Small intestine (tissue), 16 donors: ENCODE measurements around the gene SYNE1. TPM values are rescaled to one million over a fixed set of nuclear protein-coding genes. Genes with fewer than 3 reads are reported as not detected.
"Not testable (repeated sequence)": the region's sequence is repeated elsewhere in the genome, so short reads cannot be mapped to it uniquely, and the experiment has no call there.

Source experiments
- DNase-seq, 2 donors: peaks; one replicate each; pipeline versions ENCODE4 v3.0.0 to v3.0.0-alpha.2; 2013
- FAIRE-seq: peaks from 2 replicates; lab custom pipeline; 2012; peaks lifted over from hg19 to GRCh38; lab: Jason Lieb, UNC
- H3K27ac ChIP-seq, 3 donors: one replicate each; pipeline ENCODE4 v1.5.1; 2013; ENCODE audit warnings: low read length in 2 of 3, mild to moderate bottlenecking in 2 of 3, control low read depth in 1 of 3, inconsistent platforms in 1 of 3, low read depth in 1 of 3, moderate library complexity in 1 of 3
- H3K27me3 ChIP-seq, 3 donors: one replicate each; pipeline ENCODE4 v1.6.1; 2013; ENCODE audit warnings: low read length in 3 of 3, inconsistent platforms in 1 of 3; ENCODE audit not compliant: control insufficient read depth in 3 of 3, insufficient read depth in 3 of 3
- H3K36me3 ChIP-seq, 3 donors: one replicate each; pipeline ENCODE4 v1.6.1; 2013; ENCODE audit warnings: low read length in 3 of 3, inconsistent platforms in 1 of 3, low read depth in 1 of 3, mild to moderate bottlenecking in 1 of 3, moderate library complexity in 1 of 3; ENCODE audit not compliant: control insufficient read depth in 3 of 3, insufficient read depth in 2 of 3
- H3K4me1 ChIP-seq, 3 donors: one replicate each; pipeline ENCODE4 v1.6.1; 2013; ENCODE audit warnings: low read length in 2 of 3, inconsistent platforms in 1 of 3, low read depth in 1 of 3, mild to moderate bottlenecking in 1 of 3, moderate library complexity in 1 of 3; ENCODE audit not compliant: control insufficient read depth in 3 of 3, insufficient read depth in 2 of 3
- H3K4me3 ChIP-seq, 3 donors: one replicate each; pipeline ENCODE4 v1.5.1; 2013; ENCODE audit warnings: low read length in 3 of 3, control low read depth in 1 of 3, inconsistent platforms in 1 of 3, low read depth in 1 of 3, mild to moderate bottlenecking in 1 of 3, moderate library complexity in 1 of 3
- H3K9me3 ChIP-seq, 2 donors: one replicate each; pipeline ENCODE4 v1.6.1; 2013; ENCODE audit warnings: low read depth in 1 of 2, low read length in 1 of 2; ENCODE audit not compliant: control insufficient read depth in 2 of 2, insufficient read depth in 1 of 2
- WGBS, 3 donors: extraction: QIAGEN DNeasy Blood & Tissue Kit; methylation state at CpG; one replicate each; pipeline ENCODE4 v1.1.7; 2013; 5-methylcytosine and 5-hydroxymethylcytosine counted together
- long read RNA-seq, 10 donors: transcript quantifications; one replicate each; lab custom pipeline, GENCODE V29; 2026
- polyA plus RNA-seq, 4 donors: library from polyadenylated mRNA; stranded (reverse) in 3 of 4; unstranded in 1 of 4; fragments of 200-250 nt in 3 of 4; fragments of 120-200 nt in 1 of 4; gene quantifications; one replicate each; pipeline versions ENCODE4 v1.2.1 to v1.2.3, GENCODE V29; 2013
- donor health status: healthy with polysubstance abuse.
- donor health status: control.
- donor health status: control.
- donor health status: Bipolar disorder and iron deficiency.
- donor health status: healthy.

SYNE1 gene
- 10 to 100 TPM in 2 of 4 donors, 1 to 10 TPM in 2; 4.0 to 18.9 (median 9.1) TPM for polyA plus RNA-seq
- long read RNA-seq, donor 1, partial matches to known transcripts = 5 of 5 reads
- long read RNA-seq, donor 1, other reads (novel, unspliced or antisense) = 0 of 5 reads
- long read RNA-seq, donor 2 = 0 reads
- long read RNA-seq, donor 3 = 0 reads
- long read RNA-seq, donor 4 = 0 reads
- long read RNA-seq, donor 5, partial matches to known transcripts = 0 of 1 reads
- long read RNA-seq, donor 5, other reads (novel, unspliced or antisense) = 0 of 1 reads
- long read RNA-seq, donor 6 = 0 reads
- long read RNA-seq, donor 7, partial matches to known transcripts = 6 of 16 reads
- long read RNA-seq, donor 7, other reads (novel, unspliced or antisense) = 0 of 16 reads
- long read RNA-seq, donor 8 = 0 reads
- long read RNA-seq, donor 9 = 0 reads
- long read RNA-seq, donor 10, partial matches to known transcripts = 6 of 6 reads
- long read RNA-seq, donor 10, other reads (novel, unspliced or antisense) = 0 of 6 reads

- no peak for FAIRE-seq
- 19 to 28% (median 22%) methylated on average over 11 to 16 of the region's 16 CpGs for WGBS, 3 donors
- Histone ChIP-seq H3K36me3 (no peaks in the 10 kb centered on the region), H3K4me3 (peak within 1 kb of the TSS; percentile 21 to 34 (median 31)), H3K27ac (no peak within 1 kb of the TSS), H3K27me3 (peaks cover 5 to 39% (median 5%) of the 10 kb centered on the region in 3 donors), H3K9me3 (no peaks in the 10 kb centered on the region), H3K4me1 (no peaks in the 10 kb centered on the region)
- no peak for DNase-seq
Measured at GRCh38 chr6:152637296-152638047, at the start of gene SYNE1. Gene SYNE1 (minus strand): TSS chr6:152637362. CDS start chr6:152628331, 9,031 bp downstream.

DNA sequence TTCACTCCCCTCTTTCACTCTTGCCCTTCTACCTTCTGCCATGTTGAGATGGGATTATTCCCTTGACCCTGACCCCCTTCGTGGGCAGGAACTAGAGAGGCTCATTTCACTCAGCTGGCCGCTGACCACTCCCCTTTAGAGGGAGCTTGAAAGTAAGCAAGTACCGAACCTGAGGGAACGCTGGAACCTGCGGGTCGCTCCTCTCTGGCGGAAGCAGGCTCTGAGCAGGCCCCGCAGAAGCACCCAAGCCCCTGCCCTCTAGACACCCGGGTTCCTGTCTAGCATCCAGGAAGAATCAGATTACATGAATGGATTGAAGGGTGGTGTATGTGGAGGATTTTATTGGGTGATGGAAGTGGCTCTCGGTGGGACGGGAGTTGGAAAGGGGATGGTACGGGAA, 48.7 kb upstream of the SYNE1 start:
- no peak for FAIRE-seq
- no peak overlapping the region for H3K27ac ChIP-seq
- WGBS, 3 donors = 90 to 93% (median 90%) methylated on average over 12 of the region's 12 CpGs

DNA sequence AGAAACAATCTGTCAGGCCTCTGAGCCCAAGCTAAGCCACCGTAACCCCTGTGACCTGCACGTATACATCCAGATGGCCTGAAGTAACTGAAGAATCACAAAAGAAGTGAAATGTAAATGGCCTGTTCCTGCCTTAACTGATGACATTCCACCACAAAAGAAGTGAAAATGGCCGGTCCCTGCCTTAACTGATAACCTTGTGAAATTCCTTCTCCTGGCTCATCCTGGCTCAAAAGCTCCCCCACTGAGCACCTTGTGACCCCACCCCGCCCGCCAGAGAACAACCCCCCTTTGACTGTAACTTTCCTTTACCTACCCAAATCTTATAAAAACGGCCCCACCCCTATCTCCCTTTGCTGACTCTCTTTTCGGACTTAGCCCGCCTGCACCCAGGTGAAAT, 45.8 kb upstream of the SYNE1 start:
- not testable (repeated sequence) for H3K36me3 ChIP-seq, FAIRE-seq
- 43 to 51% (median 47%) methylated on average over 8 of the region's 8 CpGs for WGBS, 3 donors

More for the DNA sequence above, 48.7 kb upstream of the SYNE1 start:
- Histone ChIP-seq H3K4me1 (no peaks in the 10 kb centered on the region), H3K36me3 (no peaks in the 10 kb centered on the region), H3K9me3 (no peaks in the 10 kb centered on the region), H3K4me3 (no peak overlapping the region), H3K27me3 (no peaks in the 10 kb centered on the region)
- no peak for DNase-seq

DNA sequence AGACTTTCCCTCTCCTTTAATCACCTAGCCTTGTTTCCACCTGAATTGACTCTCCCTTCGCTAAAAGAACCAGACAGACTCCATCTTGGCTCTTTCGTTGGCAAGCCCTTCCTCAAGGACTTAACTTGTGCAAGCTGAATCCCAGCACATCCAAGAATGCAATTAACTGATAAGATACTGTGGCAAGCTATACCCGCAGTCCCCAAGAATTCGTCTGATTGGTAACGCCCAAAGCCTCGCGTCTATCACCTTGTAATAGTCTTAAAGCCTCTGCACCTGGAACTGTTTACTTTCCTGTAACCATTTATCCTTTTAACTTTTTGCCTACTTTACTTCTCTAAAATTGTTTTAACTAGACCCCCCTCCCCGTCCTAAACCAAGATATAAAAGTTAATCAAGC, 45.0 kb upstream of the SYNE1 start:
- no peaks in the 10 kb centered on the region for H3K9me3 ChIP-seq
- DNase-seq (no peak), FAIRE-seq (no peak)
- H3K27ac ChIP-seq = no peak overlapping the region
- H3K4me1 ChIP-seq = no peaks in the 10 kb centered on the region
- H3K4me3 ChIP-seq = no peak overlapping the region
- no peaks in the 10 kb centered on the region for H3K27me3 ChIP-seq
- 17 to 50% (median 34%) methylated on average over 8 of the region's 8 CpGs for WGBS, 3 donors
- no peaks in the 10 kb centered on the region for H3K36me3 ChIP-seq

More for the DNA sequence above, 45.8 kb upstream of the SYNE1 start:
- not testable (repeated sequence) for H3K4me3 ChIP-seq, H3K9me3 ChIP-seq, H3K27ac ChIP-seq, DNase-seq, H3K27me3 ChIP-seq, H3K4me1 ChIP-seq

DNA sequence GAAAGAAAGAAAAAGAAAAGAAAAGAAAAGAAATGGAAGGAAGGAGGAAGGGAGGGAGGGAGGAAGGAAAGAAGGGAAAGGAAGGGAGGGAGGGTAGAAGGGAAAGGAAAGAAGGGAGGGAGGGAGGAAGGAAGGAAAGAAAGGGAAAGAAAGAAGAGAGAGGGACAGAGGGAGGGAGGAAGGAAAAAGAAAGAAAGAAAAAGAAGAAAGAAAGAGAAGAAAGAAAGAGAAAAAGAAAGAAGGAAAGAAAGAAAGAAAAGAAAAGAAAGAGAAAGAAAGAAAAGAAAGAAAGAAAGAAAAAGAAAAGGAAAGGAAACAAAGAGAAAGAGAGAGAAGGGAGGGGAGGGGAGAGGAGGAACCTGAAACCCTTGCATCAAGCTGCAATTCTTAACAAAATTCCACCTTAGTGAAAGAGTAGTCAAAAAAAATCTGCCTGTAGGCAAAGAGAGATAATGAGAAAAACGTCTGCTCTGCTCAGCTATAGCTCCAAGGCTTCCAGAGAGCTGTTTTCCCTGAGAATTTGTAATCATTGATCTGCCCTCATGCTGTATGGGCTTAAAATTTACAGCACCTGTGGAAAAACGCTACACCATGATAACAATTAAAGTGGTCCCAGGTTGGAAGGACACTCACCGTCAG, 43.8 kb upstream of the SYNE1 start:
- FAIRE-seq (no peak), DNase-seq (no peak)
- H3K9me3 ChIP-seq = no peaks in the 10 kb centered on the region
- H3K36me3 ChIP-seq = no peaks in the 10 kb centered on the region
- no peaks in the 10 kb centered on the region for H3K27me3 ChIP-seq
- H3K4me1 ChIP-seq = no peaks in the 10 kb centered on the region
- H3K4me3 ChIP-seq = no peak overlapping the region
- no peak overlapping the region for H3K27ac ChIP-seq
- WGBS, 3 donors = 19 to 30% (median 23%) methylated on average over 3 of the region's 3 CpGs

DNA sequence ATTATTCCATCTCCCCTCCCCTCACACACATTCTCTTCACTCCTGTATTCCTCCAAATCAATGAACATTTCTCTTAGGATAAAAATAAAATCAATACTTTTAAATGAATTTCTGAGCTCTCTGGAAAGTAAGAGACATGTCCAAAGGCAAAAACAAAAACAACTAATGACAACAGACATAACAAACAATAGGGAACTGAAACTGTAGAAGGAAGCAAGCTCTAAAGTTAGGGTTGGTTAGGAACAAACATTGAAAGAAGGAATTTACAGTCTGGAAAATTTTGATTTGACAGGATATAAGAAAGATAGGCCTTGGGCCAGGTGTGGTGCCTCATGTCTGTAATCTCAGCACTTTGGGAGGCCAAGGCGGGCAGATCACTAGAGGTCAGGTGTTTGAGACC, 43.0 kb upstream of the SYNE1 start:
- WGBS, 3 donors = 63 to 96% (median 94%) methylated on average over 1 of the region's 1 CpG
- no peak for DNase-seq
- FAIRE-seq = no peak

GRCh38 chr6:152673236-152673635, 36.1 kb upstream of the SYNE1 start:
- Histone ChIP-seq H3K9me3 (no peaks in the 10 kb centered on the region), H3K36me3 (no peaks in the 10 kb centered on the region), H3K27ac (no peak overlapping the region), H3K27me3 (no peaks in the 10 kb centered on the region), H3K4me1 (no peaks in the 10 kb centered on the region), H3K4me3 (no peak overlapping the region)
- no peak for DNase-seq
- no peak for FAIRE-seq

More for the DNA sequence above, 43.0 kb upstream of the SYNE1 start:
- Histone ChIP-seq H3K27ac (no peak overlapping the region), H3K9me3 (no peaks in the 10 kb centered on the region), H3K4me3 (no peak overlapping the region), H3K27me3 (no peaks in the 10 kb centered on the region), H3K36me3 (no peaks in the 10 kb centered on the region), H3K4me1 (no peaks in the 10 kb centered on the region)

- no peaks in the 10 kb centered on the region for H3K9me3 ChIP-seq
- no peaks in the 10 kb centered on the region for H3K27me3 ChIP-seq
- H3K4me1 ChIP-seq = no peaks in the 10 kb centered on the region
- DNase-seq (no peak), FAIRE-seq (no peak)
- WGBS, 3 donors = 51 to 57% (median 56%) methylated on average over 4 of the region's 4 CpGs
- H3K27ac ChIP-seq = no peak overlapping the region
- no peak overlapping the region for H3K4me3 ChIP-seq
- no peaks in the 10 kb centered on the region for H3K36me3 ChIP-seq
Measured at GRCh38 chr6:152671171-152671570, 34.0 kb upstream of the SYNE1 start.
